GM21786 (cell line): Measurements from ENCODE around the gene SCN9A.
"Not testable (repeated sequence)": the region's sequence is repeated elsewhere in the genome, so short reads cannot be mapped to it uniquely, and the experiment has no call there.

Experiments used
- ATAC-seq: cut with Tn5 transposase; IDR thresholded peaks from one replicate; pipeline ENCODE4 v1.9.1; 2021; ENCODE audit not compliant: unreplicated experiment

The SCN9A gene

GRCh38 chr2:166375736-166376487, at the start of gene SCN9A:
Gene SCN9A (minus strand): TSS chr2:166375944. CDS start chr2:166311756, 64,188 bp downstream.
- ATAC-seq: peak; percentile 43

- ATAC-seq: no peak
Measured at GRCh38 chr2:166424841-166425240, 49.1 kb upstream of the SCN9A start.

- ATAC-seq: no peak
Measured at GRCh38 chr2:166419616-166419934, 43.8 kb upstream of the SCN9A start.

- no peak for ATAC-seq
Measured at GRCh38 chr2:166418853-166419615, 43.3 kb upstream of the SCN9A start.

- ATAC-seq: no peak
Measured at GRCh38 chr2:166417669-166418068, 41.9 kb upstream of the SCN9A start.

- ATAC-seq: no peak
Measured at GRCh38 chr2:166413255-166413654, 37.5 kb upstream of the SCN9A start.

GRCh38 chr2:166411473-166412230, 35.9 kb upstream of the SCN9A start:
- no peak for ATAC-seq

- ATAC-seq: no peak
Measured at GRCh38 chr2:166410828-166411472, 35.2 kb upstream of the SCN9A start.

- not testable (repeated sequence) for ATAC-seq
Measured at GRCh38 chr2:166407746-166408145, 32.0 kb upstream of the SCN9A start.

GRCh38 chr2:166406374-166406773, 30.6 kb upstream of the SCN9A start:
- no peak for ATAC-seq

- no peak for ATAC-seq
Measured at GRCh38 chr2:166405569-166405926, 29.8 kb upstream of the SCN9A start.

GRCh38 chr2:166404831-166405568, 29.3 kb upstream of the SCN9A start:
- ATAC-seq: no peak

GRCh38 chr2:166394245-166394644, 18.5 kb upstream of the SCN9A start:
- no peak for ATAC-seq

- no peak for ATAC-seq
Measured at GRCh38 chr2:166393008-166393407, 17.3 kb upstream of the SCN9A start.

- no peak for ATAC-seq
Measured at GRCh38 chr2:166388481-166389070, 12.8 kb upstream of the SCN9A start.

GRCh38 chr2:166385313-166385712, 9.6 kb upstream of the SCN9A start:
- no peak for ATAC-seq

GRCh38 chr2:166384774-166385173, 9.0 kb upstream of the SCN9A start:
- ATAC-seq: no peak

- ATAC-seq: no peak
Measured at GRCh38 chr2:166382448-166382847, 6.7 kb upstream of the SCN9A start.

GRCh38 chr2:166380615-166381014, 4.9 kb upstream of the SCN9A start:
- ATAC-seq: no peak

GRCh38 chr2:166376873-166377272, 1.1 kb upstream of the SCN9A start:
- no peak for ATAC-seq
